ENCODE measurements around the gene PHF19. TPM values are rescaled to one million over a fixed set of nuclear protein-coding genes. Genes with fewer than 3 reads are reported as not detected.

PHF19 gene
- total RNA-seq, 6 donors from 2014 or later: 8.0 to 42.4 (median 19.2) TPM

GRCh38 chr9:120916588-120916987 lies 39.6 kb upstream of the PHF19 start:
- WGBS, 2 donors: 60 to 62% methylated on average over 3 of the region's 3 CpGs
- H3K27me3 ChIP-seq: no peaks in the 10 kb centered on the region
- DNase-seq: no peak

GRCh38 chr9:120915854-120916470 lies 39.0 kb upstream of the PHF19 start:
- no peaks in the 10 kb centered on the region for H3K9me3 ChIP-seq
- H3K4me3 ChIP-seq: no peak overlapping the region
- H3K4me1 ChIP-seq: peaks cover 19 to 31% (median 23%) of the 10 kb centered on the region in 4 donors
- no peak for ATAC-seq (ENCODE audit: low FRiP score in 2 of 2)
- H3K36me3 ChIP-seq: peaks cover 0 to 12% (median 6%) of the 10 kb centered on the region in 4 donors
- H3K27me3 ChIP-seq: no peaks in the 10 kb centered on the region
- peak overlapping the region in 2 of 4 donors; percentile 6 to 61 for H3K27ac ChIP-seq
- WGBS, 2 donors: 76 to 78% methylated on average over 5 of the region's 5 CpGs
- no peak for DNase-seq
- TF ChIP-seq CTCF (IDR thresholded peaks at IDR 0.05): no peak
- TF ChIP-seq EP300 (IDR thresholded peaks at IDR 0.05): no peak
- no peak for TF ChIP-seq POLR2AphosphoS5 (IDR thresholded peaks at IDR 0.05)
- TF ChIP-seq POLR2A (IDR thresholded peaks at IDR 0.05): no peak

More at GRCh38 chr9:120916588-120916987, 39.6 kb upstream of the PHF19 start:
- Histone ChIP-seq H3K4me3 (no peak overlapping the region), H3K36me3 (peaks cover 0 to 12% (median 5%) of the 10 kb centered on the region in 4 donors), H3K4me1 (peaks cover 19 to 31% (median 23%) of the 10 kb centered on the region in 4 donors), H3K27ac (peak overlapping the region in 3 of 4 donors; percentile 6 to 61 (median 54)), H3K9me3 (no peaks in the 10 kb centered on the region)
- ATAC-seq (ENCODE audit: low FRiP score in 2 of 2): peak in 1 of 2 donors; percentile 67
- no peak for TF ChIP-seq CTCF (IDR thresholded peaks at IDR 0.05)
- peak; percentile 47 to 58 for TF ChIP-seq POLR2AphosphoS5 (IDR thresholded peaks at IDR 0.05)
- TF ChIP-seq POLR2A (IDR thresholded peaks at IDR 0.05): no peak
- TF ChIP-seq EP300 (IDR thresholded peaks at IDR 0.05): peak in 1 of 4 donors; percentile 49

GRCh38 chr9:120914953-120915352 lies 38.0 kb upstream of the PHF19 start:
- Histone ChIP-seq H3K4me1 (peaks cover 13 to 24% (median 16%) of the 10 kb centered on the region in 4 donors), H3K4me3 (no peak overlapping the region), H3K36me3 (peaks cover 0 to 12% (median 7%) of the 10 kb centered on the region in 4 donors), H3K27ac (no peak overlapping the region), H3K27me3 (no peaks in the 10 kb centered on the region), H3K9me3 (no peaks in the 10 kb centered on the region)
- 96 to 97% methylated on average over 6 of the region's 6 CpGs for WGBS, 2 donors
- no peak for ATAC-seq (ENCODE audit: low FRiP score in 2 of 2)
- TF ChIP-seq EP300 (IDR thresholded peaks at IDR 0.05) (no peak), POLR2AphosphoS5 (IDR thresholded peaks at IDR 0.05) (no peak), POLR2A (IDR thresholded peaks at IDR 0.05) (no peak), CTCF (IDR thresholded peaks at IDR 0.05) (no peak)
- no peak for DNase-seq

GRCh38 chr9:120914396-120914795 lies 37.4 kb upstream of the PHF19 start:
- DNase-seq (no peak), ATAC-seq (ENCODE audit: low FRiP score in 2 of 2) (no peak)
- no peak overlapping the region for H3K4me3 ChIP-seq
- no peak overlapping the region for H3K27ac ChIP-seq
- TF ChIP-seq POLR2A (IDR thresholded peaks at IDR 0.05): no peak
- no peak for TF ChIP-seq EP300 (IDR thresholded peaks at IDR 0.05)
- no peak for TF ChIP-seq CTCF (IDR thresholded peaks at IDR 0.05)
- no peak for TF ChIP-seq POLR2AphosphoS5 (IDR thresholded peaks at IDR 0.05)
- 80 to 92% methylated on average over 1 to 3 of the region's 3 CpGs for WGBS, 2 donors
- peaks cover 7 to 19% (median 12%) of the 10 kb centered on the region in 4 donors for H3K4me1 ChIP-seq
- peaks cover 0 to 15% (median 7%) of the 10 kb centered on the region in 4 donors for H3K36me3 ChIP-seq
- H3K9me3 ChIP-seq: no peaks in the 10 kb centered on the region
- H3K27me3 ChIP-seq: no peaks in the 10 kb centered on the region
